NCI-H524 treated with DMSO at 0.1 percent for 48 hours (cell line): Measurements from ENCODE around the gene CADM1.
A peak's percentile ranks its signal among the peaks of the same experiment; 100 is the strongest.

Experiments
- DNase-seq: peaks from one replicate; lab custom pipeline; 2025; lab: John Stamatoyannopoulos, UW

Gene CADM1

DNA sequence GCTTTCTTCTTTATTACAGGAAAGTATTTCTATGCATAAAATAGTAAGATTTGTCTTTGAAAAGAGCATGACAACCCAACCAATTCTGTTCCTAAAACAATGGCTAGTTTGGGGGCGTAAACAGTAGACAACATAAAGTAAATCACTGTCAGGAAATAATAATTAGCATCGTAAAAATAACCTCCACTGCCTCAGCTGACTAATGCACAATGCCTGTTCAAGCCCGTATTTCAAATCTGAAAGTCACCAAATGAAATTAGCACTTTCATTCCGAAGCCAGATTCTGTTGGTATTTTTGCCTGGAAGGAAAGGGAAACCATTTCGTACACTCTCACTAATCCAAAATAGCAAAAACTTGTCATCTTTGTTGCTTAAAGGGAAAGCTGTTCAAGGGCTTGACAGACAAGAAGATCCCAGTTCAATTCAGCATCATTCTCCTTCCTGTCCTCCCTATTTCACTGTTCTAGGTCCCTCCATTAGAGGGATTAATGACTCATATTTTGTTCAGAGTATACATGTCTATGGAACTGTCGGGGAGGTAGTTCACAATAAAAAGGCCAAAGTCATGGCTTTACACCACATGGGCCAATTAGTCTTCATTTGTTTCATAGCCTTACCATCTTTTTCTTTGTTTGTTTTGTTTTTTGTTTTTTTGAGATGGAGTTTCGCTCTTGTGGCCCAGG is 154.7 kb downstream of the CADM1 start:
- no peak for DNase-seq

- DNase-seq: no peak
These were observed 155.8 kb downstream of the CADM1 start for GRCh38 chr11:115348416-115348815.

DNA sequence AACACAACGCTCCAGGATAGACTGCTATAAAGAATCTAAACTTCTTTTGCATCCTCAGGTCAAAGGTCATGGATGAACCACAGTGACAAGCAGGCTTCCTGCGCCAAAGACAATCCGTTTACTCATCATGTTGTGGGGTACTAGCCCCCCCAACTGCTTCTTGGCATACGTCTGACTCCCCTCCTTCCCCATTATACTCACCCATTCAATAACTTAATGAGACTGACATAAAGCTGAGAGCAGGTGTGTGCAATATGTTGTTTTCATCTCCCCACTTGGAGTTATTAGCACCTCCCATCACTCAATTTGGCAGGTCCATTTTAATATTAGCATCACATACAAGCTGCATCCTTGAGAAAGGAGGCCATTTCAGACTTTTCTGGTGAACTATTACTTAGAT is 157.1 kb downstream of the CADM1 start:
- peak; percentile 57 for DNase-seq

GRCh38 chr11:115345840-115346239 is 158.4 kb downstream of the CADM1 start:
- DNase-seq: no peak

DNA sequence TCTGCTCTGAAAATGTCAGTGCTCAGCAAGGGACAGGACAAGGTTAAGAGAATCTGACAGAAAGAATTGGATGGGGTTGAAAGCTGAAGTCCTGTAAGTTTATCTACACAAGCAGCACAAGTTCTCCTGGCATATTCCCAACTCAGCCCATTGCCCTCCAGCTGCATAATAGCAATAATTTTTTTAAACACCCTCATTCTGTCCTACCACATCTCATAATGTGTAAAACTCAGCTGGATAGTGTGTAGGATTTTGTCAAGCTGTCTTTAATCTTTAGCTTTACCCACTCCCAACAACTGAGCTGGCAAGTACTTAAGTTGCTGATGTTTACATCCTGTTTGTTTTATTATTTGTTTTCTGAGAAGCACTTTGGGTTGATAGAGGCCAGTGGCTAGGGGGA is 158.9 kb downstream of the CADM1 start:
- DNase-seq: no peak

DNA sequence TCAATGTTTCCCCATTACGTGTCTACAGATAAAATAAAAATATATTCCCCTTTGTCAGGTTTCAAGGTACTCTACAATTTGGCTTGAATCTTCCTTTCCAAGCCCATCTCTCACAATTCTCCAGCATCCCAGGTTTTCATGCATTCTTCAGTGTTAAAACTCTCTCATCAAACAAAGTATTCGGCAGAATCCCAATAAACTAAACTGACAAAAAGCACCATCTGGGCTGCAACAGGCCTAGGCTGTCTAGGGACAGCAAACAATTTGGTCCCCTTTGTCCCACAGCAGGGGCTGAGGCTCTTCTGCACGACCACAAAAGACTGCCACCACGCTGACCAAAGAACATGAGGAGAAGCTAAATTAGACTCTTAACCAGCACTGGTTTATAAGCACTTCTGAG is 159.4 kb downstream of the CADM1 start:
- no peak for DNase-seq

GRCh38 chr11:115342142-115342541 is 162.1 kb downstream of the CADM1 start:
- DNase-seq: no peak

DNA sequence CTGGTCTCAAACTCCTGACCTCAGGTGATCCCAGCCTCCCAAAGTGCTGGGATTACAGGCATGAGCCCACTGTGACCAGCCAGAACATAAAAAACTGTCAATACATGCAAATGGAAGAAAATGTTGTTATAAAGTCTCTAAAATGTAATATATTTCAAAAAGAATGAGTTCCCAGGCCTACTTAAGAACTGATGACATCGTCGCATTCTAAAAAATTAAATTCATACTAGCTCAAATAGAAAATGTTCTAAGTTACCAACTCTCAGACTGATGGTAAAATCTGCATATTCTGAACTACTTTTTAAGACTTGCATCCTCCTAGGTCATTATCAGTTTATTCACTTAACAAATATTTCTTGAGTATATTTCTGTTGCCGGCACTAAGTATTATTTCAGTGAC is 163.3 kb downstream of the CADM1 start:
- no peak for DNase-seq

GRCh38 chr11:115338476-115338875 is 165.7 kb downstream of the CADM1 start:
- no peak for DNase-seq

GRCh38 chr11:115334932-115335788 is 169.1 kb downstream of the CADM1 start:
- DNase-seq: no peak

GRCh38 chr11:115333949-115334348 is 170.3 kb downstream of the CADM1 start:
- DNase-seq: no peak

DNA sequence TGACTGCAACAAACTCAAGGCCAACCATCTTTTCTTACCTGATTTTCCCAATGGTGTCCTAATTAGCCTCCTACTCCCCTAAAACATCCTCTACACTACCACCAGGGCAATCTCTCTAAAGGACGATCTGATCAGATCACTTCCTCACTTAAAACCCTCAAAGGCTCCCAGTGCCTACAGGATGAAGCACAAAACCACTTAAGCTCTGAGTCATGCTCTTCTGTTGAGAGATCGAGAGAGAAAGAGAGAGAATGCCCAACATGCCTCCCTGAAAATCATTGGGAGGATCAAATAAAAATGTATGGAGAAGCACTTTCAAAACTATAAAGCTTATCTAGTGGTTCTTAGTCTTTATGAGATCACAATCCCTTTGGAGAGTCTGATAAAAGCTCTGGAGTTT is 171.1 kb downstream of the CADM1 start:
- DNase-seq: no peak

GRCh38 chr11:115330684-115331482 is 173.3 kb downstream of the CADM1 start:
- no peak for DNase-seq

GRCh38 chr11:115326526-115326925 is 177.7 kb downstream of the CADM1 start:
- DNase-seq: no peak

- DNase-seq: no peak
These were observed 178.7 kb downstream of the CADM1 start for GRCh38 chr11:115325523-115325922.

GRCh38 chr11:115324581-115325432 is 179.4 kb downstream of the CADM1 start:
- DNase-seq: no peak

- no peak for DNase-seq
These were observed 181.5 kb downstream of the CADM1 start for GRCh38 chr11:115322553-115323203.

GRCh38 chr11:115321605-115322289 is 182.5 kb downstream of the CADM1 start:
- DNase-seq: no peak

GRCh38 chr11:115317277-115318185 is 186.7 kb downstream of the CADM1 start:
- DNase-seq: peak; percentile 68
